GM19035 (cell line): ENCODE measurements around the gene TTC39B.
"Not testable (repeated sequence)": the region's sequence is repeated elsewhere in the genome, so short reads cannot be mapped to it uniquely, and the experiment has no call there.

Experiments used
- ATAC-seq: cut with Tn5 transposase; IDR thresholded peaks from one replicate; pipeline ENCODE4 v1.9.1; 2021; ENCODE audit not compliant: unreplicated experiment

The TTC39B gene

DNA sequence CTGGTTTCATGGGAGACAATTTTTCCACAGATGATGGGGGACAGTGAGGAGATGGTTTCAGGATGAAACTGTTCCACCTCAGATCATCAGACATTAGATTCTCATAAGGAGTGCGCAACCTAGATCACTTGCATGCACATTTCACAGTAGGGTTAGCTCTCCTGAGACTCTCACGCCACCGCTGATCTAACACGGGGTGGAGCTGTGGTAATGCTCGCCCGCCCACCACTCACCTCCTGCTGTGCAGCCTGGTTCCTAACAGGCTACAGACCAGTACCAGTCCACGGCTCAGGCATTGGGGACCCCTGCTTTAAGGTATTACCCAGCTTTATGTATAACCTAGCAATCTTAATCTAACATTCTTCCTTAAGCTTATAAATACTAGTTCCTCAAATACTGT is 35.6 kb downstream of the TTC39B start:
- no peak for ATAC-seq

- ATAC-seq: no peak
These were observed 38.2 kb downstream of the TTC39B start for GRCh38 chr9:15268782-15269181.

DNA sequence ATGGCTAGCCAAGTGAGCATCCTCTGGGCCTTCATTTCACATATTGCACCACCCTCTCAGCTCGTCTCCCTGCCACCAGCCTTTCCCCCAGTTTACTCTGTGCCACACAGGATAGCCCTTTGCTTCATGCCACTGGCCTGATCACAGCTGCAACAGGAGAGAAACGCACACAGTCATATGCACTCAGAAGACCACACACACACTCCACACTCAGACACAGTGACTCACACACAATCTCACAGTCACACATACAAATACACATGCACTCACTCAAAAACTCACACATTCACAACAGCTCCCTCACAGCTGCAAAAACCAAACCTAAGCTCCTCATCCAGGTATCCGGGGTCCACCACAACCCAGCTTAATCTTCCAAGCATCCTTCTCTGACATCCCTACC is 38.7 kb downstream of the TTC39B start:
- ATAC-seq: no peak

GRCh38 chr9:15264918-15265317 is 42.1 kb downstream of the TTC39B start:
- ATAC-seq: no peak

DNA sequence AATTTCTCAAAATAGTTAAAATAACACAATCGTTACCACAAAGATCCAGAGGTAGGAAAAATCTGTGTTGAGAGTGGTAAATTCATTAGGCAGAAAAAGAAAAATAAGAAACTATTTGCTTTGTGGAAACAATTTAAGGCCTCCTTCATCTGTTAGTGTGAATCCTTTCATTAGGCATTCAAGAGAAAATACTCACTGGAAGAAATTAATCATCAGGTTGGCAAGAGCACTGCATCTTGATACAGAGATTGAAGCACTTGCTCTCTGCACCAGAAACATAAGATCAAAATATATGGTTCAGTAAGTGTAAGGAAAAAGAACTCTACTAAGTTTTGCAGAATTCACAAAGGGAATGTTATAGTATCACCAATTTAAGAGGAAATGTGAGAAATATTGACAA is 44.4 kb downstream of the TTC39B start:
- no peak for ATAC-seq

DNA sequence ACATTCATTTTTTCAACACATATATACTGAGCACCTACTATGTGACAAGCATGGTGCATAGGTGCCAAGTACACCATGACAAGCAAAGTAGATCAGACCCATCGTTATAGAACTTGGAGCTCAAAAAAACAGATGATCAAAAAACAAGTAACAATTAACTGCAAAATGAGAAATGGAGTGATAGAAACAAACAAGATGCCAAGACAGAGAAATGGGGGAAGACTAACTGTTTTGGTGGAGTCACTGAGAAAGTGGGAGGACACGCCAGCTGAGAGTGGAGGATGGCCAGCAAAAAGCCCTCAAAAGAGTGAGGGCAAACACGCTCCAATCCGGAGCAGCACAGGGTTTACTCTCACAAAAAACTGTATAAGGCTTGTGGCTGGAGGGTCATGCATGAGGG is 50.6 kb downstream of the TTC39B start:
- no peak for ATAC-seq

GRCh38 chr9:15253786-15254185 is 53.2 kb downstream of the TTC39B start:
- ATAC-seq: no peak

DNA sequence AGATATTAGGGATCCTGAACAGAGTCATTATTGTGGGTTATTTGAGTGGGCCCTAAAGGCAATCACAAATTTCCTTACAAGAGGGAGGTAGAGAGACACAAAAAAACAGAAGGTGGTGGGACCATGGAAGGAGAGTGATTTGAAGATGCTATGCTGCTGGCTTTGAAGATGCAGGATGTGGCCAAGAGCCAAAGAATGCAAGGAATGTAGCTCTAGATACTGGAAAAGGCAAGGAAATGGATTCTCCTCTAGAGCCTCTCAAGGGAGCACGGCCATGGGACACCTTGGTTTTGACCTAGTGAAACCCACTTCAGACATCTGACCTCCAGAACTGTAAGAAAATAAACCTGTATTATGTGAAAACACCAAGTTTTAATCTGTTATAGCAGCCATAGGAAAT is 53.8 kb downstream of the TTC39B start:
- ATAC-seq: no peak

DNA sequence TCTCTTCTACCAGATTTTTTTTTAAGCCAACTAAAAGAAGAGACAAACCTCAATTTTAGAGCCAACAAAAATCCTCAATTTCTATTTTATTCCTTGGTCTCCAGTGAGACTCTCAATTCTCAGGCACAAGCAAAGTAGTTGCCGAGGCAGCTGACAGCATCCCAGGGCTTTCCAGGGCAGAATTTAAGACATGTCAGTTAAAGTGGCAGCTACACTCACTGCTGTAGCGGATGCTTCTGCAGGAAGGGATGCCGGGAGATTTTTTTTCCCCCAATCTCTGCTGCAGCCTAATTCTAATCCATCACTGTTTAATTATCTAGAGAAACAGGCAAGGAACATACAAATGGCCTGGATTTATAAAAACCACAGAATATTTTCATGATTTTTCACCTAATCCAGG is 57.0 kb downstream of the TTC39B start:
- no peak for ATAC-seq

GRCh38 chr9:15249042-15249818 is 57.8 kb downstream of the TTC39B start:
- ATAC-seq: no peak

GRCh38 chr9:15248621-15249020 is 58.4 kb downstream of the TTC39B start:
- no peak for ATAC-seq

DNA sequence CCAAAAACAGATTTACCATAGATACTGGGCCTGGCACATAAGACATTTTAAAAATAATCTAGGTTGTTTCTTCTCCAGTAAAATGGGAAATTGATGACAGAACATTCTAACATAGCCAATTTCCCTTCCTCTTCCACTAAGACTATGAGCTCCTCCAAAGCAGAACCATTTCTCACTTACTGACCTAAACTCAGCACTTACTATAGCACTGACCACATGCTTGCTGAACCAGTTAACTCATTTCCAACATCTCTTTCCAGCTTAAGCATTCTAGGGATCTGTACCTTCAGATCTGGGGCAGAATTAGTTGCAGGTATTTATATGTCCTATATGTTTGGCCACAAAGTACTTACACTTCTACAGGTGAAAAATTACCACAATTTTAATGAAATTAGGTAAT is 58.9 kb downstream of the TTC39B start:
- ATAC-seq: no peak

DNA sequence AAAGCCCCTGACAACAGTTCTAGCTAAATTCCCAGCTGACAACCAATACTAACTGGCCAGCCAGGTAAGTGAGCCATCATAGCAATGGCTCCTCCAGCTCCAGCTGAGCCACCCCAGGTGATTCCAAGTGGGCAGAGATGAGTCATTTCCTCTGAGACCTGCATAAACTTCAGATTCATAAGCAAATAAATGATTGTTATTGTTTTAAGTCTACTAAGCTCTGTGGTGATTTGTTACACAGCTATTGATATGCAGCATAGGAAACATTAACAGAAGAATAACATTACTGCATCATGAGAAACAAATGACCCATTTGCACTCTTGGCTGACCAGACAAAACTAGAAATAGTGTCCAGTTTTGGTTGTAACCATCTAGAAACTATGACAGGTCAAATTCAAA is 60.3 kb downstream of the TTC39B start:
- no peak for ATAC-seq

DNA sequence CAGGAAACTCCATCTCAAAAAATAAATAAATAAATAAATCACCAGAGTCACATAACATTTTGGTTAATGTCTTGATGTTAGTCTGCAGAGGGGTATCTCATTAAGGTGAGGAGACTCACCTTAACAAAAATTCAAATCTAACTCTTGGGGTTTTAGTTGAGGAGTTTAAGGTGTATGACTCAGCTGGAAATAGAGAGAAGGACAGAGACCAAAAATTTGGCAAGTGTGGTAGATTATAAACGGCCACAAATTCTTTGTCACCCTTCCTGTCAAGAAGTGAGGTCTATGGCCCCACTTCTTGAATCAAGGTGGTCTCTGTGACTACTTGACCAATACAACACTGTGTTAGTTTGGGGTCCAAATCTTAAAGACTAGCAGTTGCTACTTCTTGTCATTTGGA is 60.8 kb downstream of the TTC39B start:
- no peak for ATAC-seq

GRCh38 chr9:15244001-15244441 is 63.0 kb downstream of the TTC39B start:
- ATAC-seq: no peak

GRCh38 chr9:15243081-15243480 is 63.9 kb downstream of the TTC39B start:
- ATAC-seq: no peak

DNA sequence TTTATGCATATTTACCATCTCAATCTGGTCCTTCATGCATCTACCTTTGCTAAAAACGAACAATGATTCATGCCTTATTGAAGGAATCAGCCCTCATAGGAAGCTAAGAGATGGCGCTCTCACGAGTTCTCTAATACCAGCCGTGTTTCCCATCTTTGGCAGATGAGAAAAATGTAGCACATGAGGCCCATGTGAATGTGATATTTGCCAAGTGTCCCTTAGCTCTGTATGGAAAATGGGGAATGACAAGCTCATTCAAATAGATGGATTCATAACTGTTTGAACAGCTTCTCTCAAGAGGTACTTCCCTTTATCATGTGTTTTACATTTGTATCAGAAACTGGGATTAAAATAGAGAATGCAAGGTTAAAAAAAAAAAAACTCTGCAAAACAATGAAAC is 66.1 kb downstream of the TTC39B start:
- no peak for ATAC-seq

- no peak for ATAC-seq
These were observed 67.2 kb downstream of the TTC39B start for GRCh38 chr9:15239816-15240215.

DNA sequence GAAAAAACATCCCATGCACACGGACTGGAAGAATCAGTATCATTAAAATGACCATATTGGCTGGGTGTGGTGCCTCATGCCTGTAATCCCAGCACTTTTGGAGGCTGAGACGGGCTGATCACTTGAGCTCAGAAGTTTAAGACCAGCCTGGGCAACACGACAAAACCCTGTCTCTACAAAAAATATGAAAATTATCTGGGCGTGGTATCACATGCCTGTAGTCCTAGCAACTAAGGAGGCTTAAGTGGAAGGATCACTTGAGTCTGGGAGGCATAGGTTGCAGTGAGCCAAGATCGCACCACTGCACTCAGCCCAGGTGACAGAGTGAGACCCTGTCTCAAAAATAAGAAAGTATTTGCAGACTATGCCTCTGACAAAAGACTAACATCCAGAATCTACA is 68.4 kb downstream of the TTC39B start:
- ATAC-seq: no peak

DNA sequence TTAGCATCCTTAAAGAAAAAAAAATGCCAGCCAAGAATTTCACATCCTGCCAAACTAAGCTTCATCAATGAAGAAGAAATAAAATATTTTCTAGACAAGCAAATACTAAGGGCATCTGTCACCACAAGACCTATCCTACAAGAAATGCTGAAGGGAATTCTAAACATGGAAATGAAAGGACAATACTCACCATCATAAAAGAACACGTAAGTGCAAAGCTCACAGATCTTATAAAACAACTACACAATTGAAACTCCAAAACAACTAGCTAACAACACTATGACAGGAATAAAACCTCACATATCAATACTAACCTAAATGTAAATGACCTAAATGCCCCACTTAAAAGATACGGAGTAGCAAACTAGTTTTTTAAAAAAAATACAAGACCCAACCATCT is 71.4 kb downstream of the TTC39B start:
- no peak for ATAC-seq

DNA sequence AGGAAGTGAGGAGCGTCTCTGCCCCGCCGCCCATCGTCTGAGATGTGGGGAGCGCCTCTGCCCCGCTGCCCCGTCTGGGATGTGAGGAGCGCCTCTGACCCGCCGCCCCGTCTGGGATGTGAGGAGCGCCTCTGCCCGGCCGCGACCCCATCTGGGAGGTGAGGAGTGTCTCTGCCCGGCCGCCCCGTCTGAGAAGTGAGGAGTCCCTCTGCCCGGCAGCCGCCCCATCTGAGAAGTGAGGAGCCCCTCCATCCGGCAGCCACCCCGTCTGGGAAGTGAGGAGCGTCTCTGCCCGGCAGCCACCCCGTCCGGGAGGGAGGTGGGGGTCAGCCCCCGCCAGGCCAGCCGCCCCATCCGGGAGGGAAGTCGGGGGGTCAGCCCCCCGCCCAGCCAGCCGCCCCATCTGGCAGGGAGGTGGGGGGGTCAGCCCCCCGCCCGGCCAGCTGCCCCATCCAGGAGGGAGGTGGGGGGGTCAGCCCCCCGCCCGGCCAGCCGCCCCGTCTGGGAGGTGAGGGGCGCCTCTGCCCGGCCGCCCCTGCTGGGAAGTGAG is 73.0 kb downstream of the TTC39B start:
- ATAC-seq: not testable (repeated sequence)

- ATAC-seq: not testable (repeated sequence)
These were observed 74.2 kb downstream of the TTC39B start for GRCh38 chr9:15232706-15233280.
